Fibroblast of lung (primary cell): ENCODE results near the gene MBOAT2.
"Not testable (repeated sequence)": the region's sequence is repeated elsewhere in the genome, so short reads cannot be mapped to it uniquely, and the experiment has no call there.

ENCODE experiments used
- CTCF ChIP-seq, 2 donors: IDR thresholded peaks in 1 of 2; conservative IDR thresholded peaks in 1 of 2; 1 replicate in 1 of 2; 2 replicates in 1 of 2; pipeline ENCODE4 v1.5.1; 2011 to 2012; ENCODE audit warnings: low read length in 2 of 2, control low read depth in 1 of 2, inconsistent platforms in 1 of 2, low read depth in 1 of 2, mild to moderate bottlenecking in 1 of 2
- EZH2 ChIP-seq: IDR thresholded peaks from 2 replicates; pipeline ENCODE4 v1.5.1; 2012; ENCODE audit warnings: low read length, control low read depth, mild to moderate bottlenecking; ENCODE audit errors: missing control alignments

DNA sequence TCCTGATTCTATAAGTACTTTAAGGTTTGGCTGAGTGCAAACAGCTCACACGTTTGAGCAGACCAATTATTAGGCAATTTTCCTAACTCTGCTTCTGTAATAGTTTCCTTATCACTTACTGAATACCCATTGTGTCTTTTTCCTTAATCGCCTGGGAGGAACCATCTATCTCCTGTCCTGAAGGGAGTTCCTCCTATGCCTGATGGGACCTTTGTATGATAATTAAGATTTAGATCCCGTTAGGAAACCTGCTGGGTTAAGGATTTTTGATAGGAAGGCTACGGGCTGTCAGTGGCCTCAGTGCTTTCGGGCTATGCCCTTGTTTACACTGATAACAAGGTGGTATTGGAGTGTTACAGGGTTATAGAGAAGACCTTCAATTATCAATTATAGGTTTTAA, 106.8 kb downstream of the MBOAT2 start:
- TF ChIP-seq EZH2; CTCF (conservative IDR thresholded peaks at IDR 0.05 in 1 of 2, IDR thresholded peaks at IDR 0.05 in 1 of 2; ENCODE audit: low read depth in 1 of 2, low read length in 2 of 2): not testable (repeated sequence)
